GM23338 (cell line): ENCODE results near the gene PPP1R13L. TPM values are rescaled to one million over a fixed set of nuclear protein-coding genes. Genes with fewer than 3 reads are reported as not detected.

Source experiments
- ATAC-seq: fragments of 200-7000 bp; cut with Tn5 transposase; 3 replicates; pipeline ENCODE4 v1.9.1; 2020
- DNase-seq: peaks from one replicate; pipeline ENCODE4 v3.0.0-alpha.2; 2015; ENCODE audit warnings: low spot score
- H2AFZ ChIP-seq: fragments of 200-600 bp; sonication (generic); 2 replicates; pipeline ENCODE4 v1.8.0; 2016; ENCODE audit warnings: antibody characterized with exemption, mild to moderate bottlenecking, moderate library complexity
- H3F3A ChIP-seq: fragments of 200-600 bp; sonication (generic); replicated peaks from 2 replicates; pipeline ENCODE4 v1.8.0; 2017; ENCODE audit warnings: antibody characterized with exemption, mixed run types, low read depth
- H3K27ac ChIP-seq: fragments of 200-600 bp; sonication (generic); 2 replicates; pipeline ENCODE4 v1.6.1; 2016; ENCODE audit warnings: low read depth
- H3K27me3 ChIP-seq: fragments of 200-600 bp; sonication (generic); 2 replicates; pipeline ENCODE4 v1.8.0; 2016; ENCODE audit warnings: mild to moderate bottlenecking, mixed run types, moderate library complexity; ENCODE audit not compliant: insufficient read depth
- H3K36me3 ChIP-seq: fragments of 200-600 bp; sonication (generic); 2 replicates; pipeline ENCODE4 v1.8.0; 2016; ENCODE audit warnings: mild to moderate bottlenecking; ENCODE audit not compliant: insufficient read depth
- H3K4me1 ChIP-seq: fragments of 200-600 bp; sonication (generic); 2 replicates; pipeline ENCODE4 v1.8.0; 2016; ENCODE audit warnings: mild to moderate bottlenecking, moderate library complexity; ENCODE audit not compliant: insufficient read depth
- H3K4me2 ChIP-seq: fragments of 200-600 bp; sonication (generic); 2 replicates; pipeline ENCODE4 v1.7.1; 2017; ENCODE audit warnings: mixed run types
- H3K4me3 ChIP-seq: fragments of 200-600 bp; sonication (generic); 2 replicates; pipeline ENCODE4 v1.6.1; 2016; ENCODE audit warnings: mixed run types
- H3K79me2 ChIP-seq: fragments of 200-600 bp; sonication (generic); replicated peaks from 2 replicates; pipeline ENCODE4 v1.8.0; 2017; ENCODE audit warnings: mild to moderate bottlenecking; ENCODE audit not compliant: insufficient read depth
- H3K9me2 ChIP-seq: fragments of 200-600 bp; sonication (generic); 2 replicates; pipeline ENCODE4 v1.8.0; 2017; ENCODE audit not compliant: insufficient read depth
- H4K20me1 ChIP-seq: fragments of 200-600 bp; sonication (generic); replicated peaks from 2 replicates; pipeline ENCODE4 v1.8.0; 2017; ENCODE audit warnings: mild to moderate bottlenecking; ENCODE audit not compliant: insufficient read depth
- H3K27ac Mint-ChIP-seq: 2 replicates; pipeline ENCODE4 v1.8.0; 2020; ENCODE audit warnings: inconsistent platforms, mild to moderate bottlenecking, moderate library complexity, mixed read lengths
- H3K27me3 Mint-ChIP-seq: 3 replicates; pipeline ENCODE4 v1.8.0; 2022; ENCODE audit warnings: low read depth, mild to moderate bottlenecking, moderate library complexity, mixed read lengths, inconsistent platforms; ENCODE audit not compliant: insufficient read depth, poor library complexity
- H3K36me3 Mint-ChIP-seq: 3 replicates; pipeline ENCODE4 v1.8.0; 2021; ENCODE audit warnings: low read depth, mild to moderate bottlenecking, inconsistent platforms, moderate library complexity, mixed read lengths
- H3K4me1 Mint-ChIP-seq: 3 replicates; pipeline ENCODE4 v1.8.0; 2020; ENCODE audit warnings: mild to moderate bottlenecking, inconsistent platforms, mixed read lengths
- H3K4me3 Mint-ChIP-seq: 3 replicates; pipeline ENCODE4 v1.8.0; 2021; ENCODE audit warnings: moderate library complexity, mild to moderate bottlenecking, inconsistent platforms, mixed read lengths
- H3K9me3 Mint-ChIP-seq: 3 replicates; pipeline ENCODE4 v1.8.0; 2020; ENCODE audit warnings: moderate library complexity, mild to moderate bottlenecking, inconsistent platforms, mixed read lengths
- CTCF ChIP-seq, 2 experiments: fragments of 200-600 bp in 1 of 2; sonication (generic) in 1 of 2; conservative IDR thresholded peaks; 2 replicates each; pipeline versions ENCODE4 v1.5.1 to v1.6.1; 2016 to 2017; ENCODE audit warnings: antibody characterized with exemption in 2 of 2, low read depth in 2 of 2, mild to moderate bottlenecking in 2 of 2, moderate library complexity in 1 of 2
- ETS1 ChIP-seq: IDR thresholded peaks from 2 replicates; pipeline ENCODE4 v1.6.1; 2016; ENCODE audit warnings: antibody characterized with exemption
- POLR2AphosphoS5 ChIP-seq: IDR thresholded peaks from 2 replicates; pipeline ENCODE4 v1.6.1; 2016; ENCODE audit warnings: antibody characterized with exemption, low read depth
- REST ChIP-seq: IDR thresholded peaks from one replicate; pipeline ENCODE4 v1.6.1; 2018; ENCODE audit warnings: antibody characterized with exemption; ENCODE audit not compliant: unreplicated experiment
- STAT1 ChIP-seq: IDR thresholded peaks from one replicate; pipeline ENCODE4 v1.6.1; 2016; ENCODE audit warnings: antibody characterized with exemption; ENCODE audit not compliant: unreplicated experiment
- ZNF114 ChIP-seq: fragments of 250-450 bp; sonication (Bioruptor Pico); IDR thresholded peaks from 2 replicates; pipeline ENCODE4 v1.5.0; 2020; ENCODE audit warnings: mild to moderate bottlenecking, moderate library complexity
- polyA plus RNA-seq: library from polyadenylated mRNA; unstranded; fragments of >200 nt; fragmentation: Nextera tagmentation; extraction: Ambion mirVana; gene quantifications from 2 replicates; pipeline ENCODE4 v1.2.1, GENCODE V29; 2016
- total RNA-seq: library from RNA; depleted of rRNA; stranded (reverse); fragments of >200 nt; shearing (Covaris generic); gene quantifications from 2 replicates; pipeline ENCODE4 v1.2.3, GENCODE V29; 2014

PPP1R13L gene
- total and polyA plus RNA-seq, 2 experiments from 2014 or later, result 9.6 to 15.5 TPM

- no peak for TF ChIP-seq ZNF114 (CRISPR knock-in tag)
- TF ChIP-seq ETS1, result no peak
- no peak for TF ChIP-seq REST
- TF ChIP-seq STAT1, result no peak
These were observed 40.3 kb upstream of the PPP1R13L start (continued) for GRCh38 chr19:45445139-45445538.

GRCh38 chr19:45444318-45445041 lies 39.6 kb upstream of the PPP1R13L start:
- H3K9me3 Mint-ChIP-seq, result no peaks in the 10 kb centered on the region
- Histone ChIP-seq H3K4me1 (peaks cover 25% of the 10 kb centered on the region), H3K27ac (0 out of 2 replicates have a peak overlapping the region, but pooled peaks have one; percentile 72), H3K36me3 (no peaks in the 10 kb centered on the region), H3K4me2 (peak overlapping the region; percentile 98), H2AFZ (peak overlapping the region; percentile 98), H3K9me2 (no peaks in the 10 kb centered on the region), H3K4me3 (peak overlapping the region; percentile 85), H3F3A (peaks cover 41% of the 10 kb centered on the region), H3K79me2 (no peaks in the 10 kb centered on the region), H4K20me1 (no peaks in the 10 kb centered on the region), H3K27me3 (peaks cover 42% of the 10 kb centered on the region)
- peak overlapping the region; percentile 77; the same call in 1 of the 2 replicates for H3K27ac Mint-ChIP-seq
- DNase-seq, result peak; percentile 95
- no peaks in the 10 kb centered on the region; the same call in 2 of the 3 replicates for H3K36me3 Mint-ChIP-seq
- peak; percentile 69 for ATAC-seq
- H3K4me1 Mint-ChIP-seq, result peaks cover 29% of the 10 kb centered on the region
- H3K4me3 Mint-ChIP-seq, result peak overlapping the region; percentile 90
- TF ChIP-seq ETS1 (no peak; the same call in 1 of the 2 replicates), POLR2AphosphoS5 (peak; percentile 80), CTCF (conservative IDR thresholded peaks at IDR 0.05; ENCODE audit: low read depth in 2 of 2) (0 out of 4 replicates have a peak, but pooled peaks of 1 of the 2 experiments have one; percentile 10)
- peaks cover 30% of the 10 kb centered on the region for H3K27me3 Mint-ChIP-seq
